ENCODE measurements around the gene AKR1E2. TPM values are rescaled to one million over a fixed set of nuclear protein-coding genes. Genes with fewer than 3 reads are reported as not detected.

Gene AKR1E2
- total and polyA plus RNA-seq, 9 of the 15 experiments (the other 6 are each of a cell fraction or from before 2014, with no cell fraction given), result 4.2 to 16.6 (median 9.8) TPM

DNA sequence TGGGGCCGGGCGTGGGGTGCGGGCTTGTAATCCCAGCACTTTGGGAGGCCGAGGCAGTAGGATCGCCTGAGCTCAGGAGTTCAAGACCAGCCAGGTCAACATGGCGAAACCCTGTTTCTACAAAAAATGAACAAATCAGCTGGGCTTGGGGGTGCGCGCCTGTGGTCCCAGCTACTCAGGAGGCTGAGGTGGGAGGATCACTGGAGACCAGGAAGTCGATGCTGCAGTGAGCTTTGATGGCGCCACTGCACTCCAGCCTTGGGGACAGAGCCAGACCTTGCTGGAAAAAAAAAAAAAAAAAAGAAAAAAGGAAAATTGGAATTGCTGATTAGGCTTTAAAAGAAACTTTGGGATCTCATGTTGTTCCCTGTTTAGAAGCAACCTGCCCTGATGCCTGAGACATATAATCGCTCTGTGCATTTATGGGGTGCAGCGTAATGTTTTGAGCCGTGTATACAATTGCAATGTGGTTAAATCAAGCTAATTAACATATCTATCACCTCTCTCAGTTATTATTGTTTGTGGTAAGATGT lies 851 bp downstream of the AKR1E2 start (continued):
- TF ChIP-seq, protein P1, sequence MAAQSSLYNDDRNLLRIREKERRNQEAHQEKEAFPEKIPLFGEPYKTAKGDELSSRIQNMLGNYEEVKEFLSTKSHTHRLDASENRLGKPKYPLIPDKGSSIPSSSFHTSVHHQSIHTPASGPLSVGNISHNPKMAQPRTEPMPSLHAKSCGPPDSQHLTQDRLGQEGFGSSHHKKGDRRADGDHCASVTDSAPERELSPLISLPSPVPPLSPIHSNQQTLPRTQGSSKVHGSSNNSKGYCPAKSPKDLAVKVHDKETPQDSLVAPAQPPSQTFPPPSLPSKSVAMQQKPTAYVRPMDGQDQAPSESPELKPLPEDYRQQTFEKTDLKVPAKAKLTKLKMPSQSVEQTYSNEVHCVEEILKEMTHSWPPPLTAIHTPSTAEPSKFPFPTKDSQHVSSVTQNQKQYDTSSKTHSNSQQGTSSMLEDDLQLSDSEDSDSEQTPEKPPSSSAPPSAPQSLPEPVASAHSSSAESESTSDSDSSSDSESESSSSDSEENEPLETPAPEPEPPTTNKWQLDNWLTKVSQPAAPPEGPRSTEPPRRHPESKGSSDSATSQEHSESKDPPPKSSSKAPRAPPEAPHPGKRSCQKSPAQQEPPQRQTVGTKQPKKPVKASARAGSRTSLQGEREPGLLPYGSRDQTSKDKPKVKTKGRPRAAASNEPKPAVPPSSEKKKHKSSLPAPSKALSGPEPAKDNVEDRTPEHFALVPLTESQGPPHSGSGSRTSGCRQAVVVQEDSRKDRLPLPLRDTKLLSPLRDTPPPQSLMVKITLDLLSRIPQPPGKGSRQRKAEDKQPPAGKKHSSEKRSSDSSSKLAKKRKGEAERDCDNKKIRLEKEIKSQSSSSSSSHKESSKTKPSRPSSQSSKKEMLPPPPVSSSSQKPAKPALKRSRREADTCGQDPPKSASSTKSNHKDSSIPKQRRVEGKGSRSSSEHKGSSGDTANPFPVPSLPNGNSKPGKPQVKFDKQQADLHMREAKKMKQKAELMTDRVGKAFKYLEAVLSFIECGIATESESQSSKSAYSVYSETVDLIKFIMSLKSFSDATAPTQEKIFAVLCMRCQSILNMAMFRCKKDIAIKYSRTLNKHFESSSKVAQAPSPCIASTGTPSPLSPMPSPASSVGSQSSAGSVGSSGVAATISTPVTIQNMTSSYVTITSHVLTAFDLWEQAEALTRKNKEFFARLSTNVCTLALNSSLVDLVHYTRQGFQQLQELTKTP (IDR thresholded peaks at IDR 0.05; ENCODE audit: low read depth in 1 of 2, partially characterized antibody in 2 of 2), result peak; percentile 33 to 37
- TF ChIP-seq POLR2B (IDR thresholded peaks at IDR 0.05; ENCODE audit: low read depth, partially characterized antibody), result peak; percentile 10
- TF ChIP-seq, protein P2, sequence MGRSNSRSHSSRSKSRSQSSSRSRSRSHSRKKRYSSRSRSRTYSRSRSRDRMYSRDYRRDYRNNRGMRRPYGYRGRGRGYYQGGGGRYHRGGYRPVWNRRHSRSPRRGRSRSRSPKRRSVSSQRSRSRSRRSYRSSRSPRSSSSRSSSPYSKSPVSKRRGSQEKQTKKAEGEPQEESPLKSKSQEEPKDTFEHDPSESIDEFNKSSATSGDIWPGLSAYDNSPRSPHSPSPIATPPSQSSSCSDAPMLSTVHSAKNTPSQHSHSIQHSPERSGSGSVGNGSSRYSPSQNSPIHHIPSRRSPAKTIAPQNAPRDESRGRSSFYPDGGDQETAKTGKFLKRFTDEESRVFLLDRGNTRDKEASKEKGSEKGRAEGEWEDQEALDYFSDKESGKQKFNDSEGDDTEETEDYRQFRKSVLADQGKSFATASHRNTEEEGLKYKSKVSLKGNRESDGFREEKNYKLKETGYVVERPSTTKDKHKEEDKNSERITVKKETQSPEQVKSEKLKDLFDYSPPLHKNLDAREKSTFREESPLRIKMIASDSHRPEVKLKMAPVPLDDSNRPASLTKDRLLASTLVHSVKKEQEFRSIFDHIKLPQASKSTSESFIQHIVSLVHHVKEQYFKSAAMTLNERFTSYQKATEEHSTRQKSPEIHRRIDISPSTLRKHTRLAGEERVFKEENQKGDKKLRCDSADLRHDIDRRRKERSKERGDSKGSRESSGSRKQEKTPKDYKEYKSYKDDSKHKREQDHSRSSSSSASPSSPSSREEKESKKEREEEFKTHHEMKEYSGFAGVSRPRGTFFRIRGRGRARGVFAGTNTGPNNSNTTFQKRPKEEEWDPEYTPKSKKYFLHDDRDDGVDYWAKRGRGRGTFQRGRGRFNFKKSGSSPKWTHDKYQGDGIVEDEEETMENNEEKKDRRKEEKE (IDR thresholded peaks at IDR 0.05; ENCODE audit: borderline replicate concordance in 1 of 2, control insufficient read depth in 1 of 2, low read depth in 2 of 2, low read length in 1 of 2), result no peak
- TF ChIP-seq ZNF316 (IDR thresholded peaks at IDR 0.05), result peak; percentile 96
- TF ChIP-seq E2F3 (CRISPR knock-in tag; IDR thresholded peaks at IDR 0.05), result no peak
- no peak for TF ChIP-seq NCOA1 (IDR thresholded peaks at IDR 0.05; ENCODE audit: low read depth)
- TF ChIP-seq SMARCA5 (IDR thresholded peaks at IDR 0.05), result peak; percentile 70; the same call in 1 of the 2 replicates
- TF ChIP-seq RBM39 (optimal IDR thresholded peaks at IDR 0.05; ENCODE audit: low read depth, low read length), result no peak
- peak; percentile 6; the same call in 1 of the 2 replicates for TF ChIP-seq GABPB1 (CRISPR knock-in tag; IDR thresholded peaks at IDR 0.05)
- no peak for TF ChIP-seq KAT2B (IDR thresholded peaks at IDR 0.05; ENCODE audit: low read depth, low read length)
- TF ChIP-seq RBM22 (IDR thresholded peaks at IDR 0.05; ENCODE audit: low read depth, low read length, poor library complexity, severe bottlenecking), result no peak
- peak; percentile 18; the same call in 1 of the 2 replicates for TF ChIP-seq MAFF (IDR thresholded peaks at IDR 0.05; ENCODE audit: low read length)
